Stomach (tissue), 9 donors: ENCODE results near the gene NPAS3. TPM values are rescaled to one million over a fixed set of nuclear protein-coding genes. Genes with fewer than 3 reads are reported as not detected.

Experiments used
- DNase-seq, 2 donors: peaks; one replicate each; pipeline versions ENCODE4 v3.0.0 to v3.0.0-alpha.2; 2013 to 2019
- H3K27ac ChIP-seq, 5 donors: fragments of 200-600 bp in 4 of 5; sonication (generic) in 4 of 5; one replicate each; pipeline ENCODE4 v1.5.1; 2013 to 2019; ENCODE audit warnings: mild to moderate bottlenecking in 1 of 5, moderate library complexity in 1 of 5
- H3K27me3 ChIP-seq, 3 donors: fragments of 200-600 bp; sonication (generic); one replicate each; pipeline ENCODE4 v1.5.1; 2017 to 2019; ENCODE audit warnings: mixed run types in 1 of 3
- H3K36me3 ChIP-seq, 4 donors: fragments of 200-600 bp; sonication (generic); 1 replicate in 3 of 4; 2 replicates in 1 of 4; pipeline ENCODE4 v1.5.1; 2016 to 2019
- H3K4me1 ChIP-seq, 4 donors: fragments of 200-600 bp; sonication (generic); one replicate each; pipeline ENCODE4 v1.5.1; 2016 to 2019
- H3K4me3 ChIP-seq, 4 donors: fragments of 200-600 bp; sonication (generic) in 3 of 4; one replicate each; pipeline ENCODE4 v1.5.1; 2016 to 2019; ENCODE audit warnings: mild to moderate bottlenecking in 1 of 4
- H3K9me3 ChIP-seq, 4 donors: fragments of 200-600 bp; sonication (generic); one replicate each; pipeline ENCODE4 v1.5.1; 2016 to 2019
- CTCF ChIP-seq, 7 experiments: fragments of 450-650 bp in 4 of 7; fragments of 200-600 bp in 3 of 7; sonication (generic) in 3 of 7; IDR thresholded peaks; one replicate each; pipeline ENCODE4 v1.5.1; 2016 to 2019; ENCODE audit warnings: antibody characterized with exemption in 7 of 7, control low read depth in 2 of 7, mild to moderate bottlenecking in 1 of 7
- EP300 ChIP-seq: sonication (generic); formaldehyde crosslinking; IDR thresholded peaks from one replicate; pipeline ENCODE4 v1.6.1; 2017; ENCODE audit warnings: antibody characterized with exemption
- POLR2A ChIP-seq, 4 donors: fragments of 450-650 bp; IDR thresholded peaks; one replicate each; pipeline ENCODE4 v1.6.1; 2016; ENCODE audit warnings: antibody characterized with exemption in 4 of 4, control low read depth in 2 of 4, mild to moderate bottlenecking in 1 of 4, moderate library complexity in 1 of 4
- POLR2AphosphoS5 ChIP-seq, 3 donors: sonication (generic); formaldehyde crosslinking; IDR thresholded peaks; one replicate each; pipeline ENCODE4 v1.6.1; 2016; ENCODE audit warnings: antibody characterized with exemption in 3 of 3
- WGBS, 5 donors: extraction: QIAGEN DNeasy Blood & Tissue Kit in 3 of 5; methylation state at CpG; one replicate each; pipeline versions ENCODE4 v1.1.5 to v1.1.7; 2013 to 2018; 5-methylcytosine and 5-hydroxymethylcytosine counted together
- intact Hi-C: fragments of 100-400 bp; cut with DNase I; formaldehyde crosslinking; loops from one replicate; pipeline ENCODE4 v1.15.1; 2023; ENCODE audit warnings: low total_unique reads
- polyA plus RNA-seq, 3 donors: library from polyadenylated mRNA; stranded (reverse); fragments of 200-250 nt; gene quantifications; one replicate each; pipeline ENCODE4 v1.2.3, GENCODE V29; 2013
- total RNA-seq, 5 donors: library from RNA; depleted of rRNA; stranded (reverse); fragments of >200 nt; gene quantifications; one replicate each; pipeline versions ENCODE4 v1.1.0 to v1.2.3, GENCODE V29; 2014 to 2016
- donor health status: healthy with polysubstance abuse.
- donor health status: Bipolar disorder and iron deficiency.
- donor health status: healthy.

NPAS3 gene
- total and polyA plus RNA-seq, 8 donors: under 0.01 to 7.9 (median 0.76) TPM; not detected in 1

DNA sequence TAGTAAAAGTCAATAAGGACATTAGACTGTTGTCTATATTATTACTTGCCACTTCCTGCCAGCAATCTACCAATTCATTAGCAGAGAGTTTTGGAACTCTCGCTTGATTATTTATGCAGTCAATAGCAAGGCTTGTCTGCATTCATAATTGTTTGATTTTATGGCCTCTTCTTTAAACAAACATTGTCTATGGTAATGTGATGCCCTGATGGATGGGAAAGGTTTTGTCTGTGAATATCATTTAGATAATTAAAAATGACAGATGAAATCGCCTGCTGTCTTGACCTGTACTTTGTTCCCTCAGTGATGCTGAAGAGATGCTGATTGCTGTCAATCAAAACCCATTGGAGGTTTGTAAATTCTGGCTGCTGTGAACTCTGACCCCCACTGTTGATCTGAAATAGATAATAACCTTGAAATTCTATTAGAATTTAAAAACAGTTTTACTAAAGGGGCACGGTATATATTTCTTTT, 455.3 kb downstream of the NPAS3 start:
- DNase-seq: no peak
- Histone ChIP-seq H3K27me3 (no peaks in the 10 kb centered on the region), H3K36me3 (no peaks in the 10 kb centered on the region), H3K4me1 (no peaks in the 10 kb centered on the region), H3K9me3 (no peaks in the 10 kb centered on the region), H3K27ac (no peak overlapping the region), H3K4me3 (no peak overlapping the region)
- 82 to 89% (median 86%) methylated on average over 3 of the region's 3 CpGs for WGBS, 5 donors
- TF ChIP-seq EP300 (no peak), POLR2AphosphoS5 (IDR thresholded peaks at IDR 0.05) (no peak), POLR2A (IDR thresholded peaks at IDR 0.05) (no peak), CTCF (IDR thresholded peaks at IDR 0.05) (no peak)
- intact Hi-C loops: no loop called here

GRCh38 chr14:33401311-33401710, 462.6 kb downstream of the NPAS3 start:
- 74 to 85% (median 79%) methylated on average over 3 of the region's 3 CpGs for WGBS, 5 donors
- Histone ChIP-seq H3K4me3 (no peak overlapping the region), H3K4me1 (no peaks in the 10 kb centered on the region), H3K9me3 (peaks cover 0 to 14% (median 10%) of the 10 kb centered on the region in 4 donors), H3K27ac (no peak overlapping the region), H3K27me3 (no peaks in the 10 kb centered on the region), H3K36me3 (no peaks in the 10 kb centered on the region)
- intact Hi-C loops: no loop called here
- no peak for TF ChIP-seq POLR2A (IDR thresholded peaks at IDR 0.05)
- TF ChIP-seq POLR2AphosphoS5 (IDR thresholded peaks at IDR 0.05): no peak
- TF ChIP-seq CTCF (IDR thresholded peaks at IDR 0.05): no peak
- no peak for TF ChIP-seq EP300
- DNase-seq: no peak

- no peak for TF ChIP-seq POLR2AphosphoS5 (IDR thresholded peaks at IDR 0.05)
- TF ChIP-seq CTCF (IDR thresholded peaks at IDR 0.05): no peak
- TF ChIP-seq EP300: no peak
- H3K27ac ChIP-seq: no peak overlapping the region
- no peak for DNase-seq
- intact Hi-C loops: no loop called here
- H3K4me1 ChIP-seq: no peaks in the 10 kb centered on the region
- no peaks in the 10 kb centered on the region for H3K36me3 ChIP-seq
- H3K9me3 ChIP-seq: peaks cover 0 to 14% (median 10%) of the 10 kb centered on the region in 4 donors
- H3K4me3 ChIP-seq: no peak overlapping the region
- no peaks in the 10 kb centered on the region for H3K27me3 ChIP-seq
Measured at GRCh38 chr14:33402604-33403003, 463.9 kb downstream of the NPAS3 start.

- intact Hi-C loops: no loop called here
- Histone ChIP-seq H3K4me1 (no peaks in the 10 kb centered on the region), H3K27ac (no peak overlapping the region), H3K9me3 (peaks cover 0 to 14% (median 10%) of the 10 kb centered on the region in 4 donors), H3K27me3 (no peaks in the 10 kb centered on the region), H3K36me3 (no peaks in the 10 kb centered on the region), H3K4me3 (no peak overlapping the region)
- no peak for TF ChIP-seq EP300
- no peak for TF ChIP-seq POLR2AphosphoS5 (IDR thresholded peaks at IDR 0.05)
- TF ChIP-seq POLR2A (IDR thresholded peaks at IDR 0.05): no peak
- DNase-seq: peak in 1 of 2 donors; percentile 37
- WGBS, 5 donors: 52 to 63% (median 56%) methylated on average over 1 of the region's 1 CpG
Measured at GRCh38 chr14:33404054-33404453, 465.4 kb downstream of the NPAS3 start.

GRCh38 chr14:33404964-33405574, 466.4 kb downstream of the NPAS3 start:
- TF ChIP-seq POLR2A (IDR thresholded peaks at IDR 0.05) (no peak), POLR2AphosphoS5 (IDR thresholded peaks at IDR 0.05) (no peak), EP300 (no peak), CTCF (IDR thresholded peaks at IDR 0.05) (no peak)
- no peaks in the 10 kb centered on the region for H3K27me3 ChIP-seq
- no peak overlapping the region for H3K27ac ChIP-seq
- H3K9me3 ChIP-seq: peaks cover 0 to 14% (median 10%) of the 10 kb centered on the region in 4 donors
- no peaks in the 10 kb centered on the region for H3K4me1 ChIP-seq
- 84 to 95% (median 92%) methylated on average over 1 of the region's 1 CpG for WGBS, 5 donors
- H3K36me3 ChIP-seq: no peaks in the 10 kb centered on the region
- no peak overlapping the region for H3K4me3 ChIP-seq
- intact Hi-C loops: no loop called here
- DNase-seq: no peak
